Measurements from ENCODE around the gene NELFCD.

NELFCD gene

GRCh38 chr20:58970146-58970545, 10.9 kb upstream of the NELFCD start:
- TF ChIP-seq TEAD4 (IDR thresholded peaks at IDR 0.05) (no peak), MAX (IDR thresholded peaks at IDR 0.05) (no peak), YY1 (IDR thresholded peaks at IDR 0.05; ENCODE audit: low read depth) (no peak), CEBPB (IDR thresholded peaks at IDR 0.05) (no peak), ZBTB7A (IDR thresholded peaks at IDR 0.05; ENCODE audit: low read depth) (no peak), TAF1 (IDR thresholded peaks at IDR 0.05; ENCODE audit: low read depth) (no peak), TCF12 (IDR thresholded peaks at IDR 0.05; ENCODE audit: low read depth) (no peak), USF1 (IDR thresholded peaks at IDR 0.05) (no peak), REST (IDR thresholded peaks at IDR 0.05; ENCODE audit: low read depth) (no peak), EGR1 (IDR thresholded peaks at IDR 0.05) (no peak)

- no peak for TF ChIP-seq CREB1 (IDR thresholded peaks at IDR 0.05; ENCODE audit: low read depth)
- no peak for TF ChIP-seq EP300 (IDR thresholded peaks at IDR 0.05; ENCODE audit: borderline replicate concordance)
- TF ChIP-seq ZBTB7A (IDR thresholded peaks at IDR 0.05; ENCODE audit: low read depth), result no peak
- no peak for TF ChIP-seq RAD21 (IDR thresholded peaks at IDR 0.05; ENCODE audit: low read depth)
- TF ChIP-seq TEAD4 (IDR thresholded peaks at IDR 0.05), result no peak
- no peak for TF ChIP-seq YY1 (IDR thresholded peaks at IDR 0.05; ENCODE audit: low read depth)
- TF ChIP-seq TAF1 (IDR thresholded peaks at IDR 0.05; ENCODE audit: low read depth), result no peak
- TF ChIP-seq REST (IDR thresholded peaks at IDR 0.05; ENCODE audit: low read depth), result no peak
- TF ChIP-seq FOXM1 (IDR thresholded peaks at IDR 0.05; ENCODE audit: borderline replicate concordance, low read depth), result no peak
- TF ChIP-seq TCF12 (IDR thresholded peaks at IDR 0.05; ENCODE audit: low read depth), result no peak
- no peak for TF ChIP-seq USF1 (IDR thresholded peaks at IDR 0.05)
- TF ChIP-seq NFIC (IDR thresholded peaks at IDR 0.05), result no peak
- TF ChIP-seq EGR1 (IDR thresholded peaks at IDR 0.05), result no peak
- TF ChIP-seq CEBPB (IDR thresholded peaks at IDR 0.05), result no peak
- no peak for TF ChIP-seq MAX (IDR thresholded peaks at IDR 0.05)
Observed at GRCh38 chr20:58971429-58971828, 9.6 kb upstream of the NELFCD start.

GRCh38 chr20:58973179-58973578, 7.9 kb upstream of the NELFCD start:
- no peak for TF ChIP-seq CREB1 (IDR thresholded peaks at IDR 0.05; ENCODE audit: low read depth)
- TF ChIP-seq TCF12 (IDR thresholded peaks at IDR 0.05; ENCODE audit: low read depth), result no peak
- TF ChIP-seq FOXM1 (IDR thresholded peaks at IDR 0.05; ENCODE audit: borderline replicate concordance, low read depth), result no peak
- no peak for TF ChIP-seq YY1 (IDR thresholded peaks at IDR 0.05; ENCODE audit: low read depth)
- TF ChIP-seq MAX (IDR thresholded peaks at IDR 0.05), result no peak
- TF ChIP-seq USF1 (IDR thresholded peaks at IDR 0.05), result no peak
- TF ChIP-seq EGR1 (IDR thresholded peaks at IDR 0.05), result no peak
- no peak for TF ChIP-seq CEBPB (IDR thresholded peaks at IDR 0.05)
- TF ChIP-seq EP300 (IDR thresholded peaks at IDR 0.05; ENCODE audit: borderline replicate concordance), result no peak
- no peak for TF ChIP-seq RAD21 (IDR thresholded peaks at IDR 0.05; ENCODE audit: low read depth)
- TF ChIP-seq NFIC (IDR thresholded peaks at IDR 0.05), result no peak
- no peak for TF ChIP-seq REST (IDR thresholded peaks at IDR 0.05; ENCODE audit: low read depth)

GRCh38 chr20:58973866-58974265, 7.2 kb upstream of the NELFCD start:
- TF ChIP-seq TEAD4 (IDR thresholded peaks at IDR 0.05), result no peak
- TF ChIP-seq TAF1 (IDR thresholded peaks at IDR 0.05; ENCODE audit: low read depth), result no peak
- no peak for TF ChIP-seq TCF12 (IDR thresholded peaks at IDR 0.05; ENCODE audit: low read depth)
- no peak for TF ChIP-seq MAX (IDR thresholded peaks at IDR 0.05)
- no peak for TF ChIP-seq CREB1 (IDR thresholded peaks at IDR 0.05; ENCODE audit: low read depth)
- no peak for TF ChIP-seq CEBPB (IDR thresholded peaks at IDR 0.05)
- TF ChIP-seq YY1 (IDR thresholded peaks at IDR 0.05; ENCODE audit: low read depth), result no peak
- TF ChIP-seq USF1 (IDR thresholded peaks at IDR 0.05), result no peak
- no peak for TF ChIP-seq RAD21 (IDR thresholded peaks at IDR 0.05; ENCODE audit: low read depth)
- no peak for TF ChIP-seq EP300 (IDR thresholded peaks at IDR 0.05; ENCODE audit: borderline replicate concordance)
- TF ChIP-seq FOXM1 (IDR thresholded peaks at IDR 0.05; ENCODE audit: borderline replicate concordance, low read depth), result no peak
- TF ChIP-seq EGR1 (IDR thresholded peaks at IDR 0.05), result no peak
- TF ChIP-seq NFIC (IDR thresholded peaks at IDR 0.05), result no peak
- no peak for TF ChIP-seq REST (IDR thresholded peaks at IDR 0.05; ENCODE audit: low read depth)
- no peak for TF ChIP-seq ZBTB7A (IDR thresholded peaks at IDR 0.05; ENCODE audit: low read depth)
